HepG2 (cell line): ENCODE data around the gene TSPAN9. TPM values are rescaled to one million over a fixed set of nuclear protein-coding genes. Genes with fewer than 3 reads are reported as not detected.

Experiments used
- ATF4 ChIP-seq, 2 experiments: fragments of 450-650 bp in 1 of 2; sonication (generic) in 1 of 2; formaldehyde crosslinking; IDR thresholded peaks; 2 replicates each; pipeline versions ENCODE4 v1.5.0 to v1.8.0; 2020 to 2022; ENCODE audit warnings: mild to moderate bottlenecking in 1 of 2, missing genetic modification reagents in 1 of 2
- ETV5 ChIP-seq: IDR thresholded peaks from 2 replicates; pipeline ENCODE4 v1.6.1; 2018; ENCODE audit warnings: missing biosample characterization, missing genetic modification reagents, inconsistent platforms, borderline replicate concordance
- FUBP1 ChIP-seq: sonication (generic); formaldehyde crosslinking; IDR thresholded peaks from 2 replicates; pipeline ENCODE4 v1.5.1; 2020; ENCODE audit warnings: missing genetic modification reagents, mild to moderate bottlenecking, borderline replicate concordance
- HDAC6 ChIP-seq: fragments of 200-600 bp; sonication (generic); IDR thresholded peaks from 2 replicates; pipeline ENCODE4 v1.7.0; 2017; ENCODE audit warnings: mild to moderate bottlenecking, antibody characterized with exemption, low read length, low read depth
- HMGXB4 ChIP-seq, 2 experiments: sonication (generic) in 1 of 2; formaldehyde crosslinking in 1 of 2; IDR thresholded peaks; 2 replicates each; pipeline versions ENCODE4 v1.4.0 to v1.6.1; 2018 to 2020; ENCODE audit warnings: missing genetic modification reagents in 2 of 2, borderline replicate concordance in 1 of 2, low read depth in 1 of 2, mild to moderate bottlenecking in 1 of 2, missing biosample characterization in 1 of 2
- HOXA3 ChIP-seq: sonication (generic); formaldehyde crosslinking; IDR thresholded peaks from 2 replicates; pipeline ENCODE4 v1.5.0; 2020; ENCODE audit warnings: missing genetic modification reagents
- PBX3 ChIP-seq: sonication (generic); formaldehyde crosslinking; IDR thresholded peaks from 2 replicates; pipeline ENCODE4 v1.8.1; 2023; ENCODE audit warnings: missing genetic modification reagents, inconsistent platforms, borderline replicate concordance
- TEAD3 ChIP-seq: optimal IDR thresholded peaks from 2 replicates; pipeline ENCODE3; 2016; ENCODE audit warnings: borderline replicate concordance
- TFAP4 ChIP-seq: sonication (generic); IDR thresholded peaks from 2 replicates; pipeline ENCODE4 v1.6.1; 2016; ENCODE audit warnings: low read depth, borderline replicate concordance
- ZFP36L1 ChIP-seq: sonication (generic); formaldehyde crosslinking; IDR thresholded peaks from 2 replicates; pipeline ENCODE4 v1.8.0; 2022; ENCODE audit warnings: mild to moderate bottlenecking, missing genetic modification reagents, moderate library complexity
- ZNF337 ChIP-seq: sonication (generic); formaldehyde crosslinking; IDR thresholded peaks from 2 replicates; pipeline ENCODE4 v1.5.1; 2020; ENCODE audit warnings: missing genetic modification reagents, low read depth, mild to moderate bottlenecking, borderline replicate concordance
- ZSCAN5A ChIP-seq: sonication (generic); formaldehyde crosslinking; IDR thresholded peaks from 2 replicates; pipeline ENCODE4 v1.8.0; 2022; ENCODE audit warnings: mild to moderate bottlenecking, missing genetic modification reagents, borderline replicate concordance
- polyA plus RNA-seq, 8 experiments: library from polyadenylated mRNA; depleted of rRNA in 3 of 8; stranded (reverse) in 7 of 8; unstranded in 1 of 8; fragments of >200 nt; fragmentation: Illumina TruSeq in 4 of 8; extraction: Trizol in 4 of 8; gene quantifications; 2 replicates each; pipeline versions ENCODE4 v1.2.1 to v1.2.3, GENCODE V29; 2011 to 2016; ENCODE audit warnings: low read depth in 4 of 8, missing spikeins in 1 of 8, mixed read lengths in 1 of 8; ENCODE audit not compliant: insufficient read depth in 1 of 8
- total RNA-seq, 5 experiments: library from RNA; depleted of rRNA; stranded (reverse); fragments of >200 nt; fragmentation: Illumina TruSeq; extraction: Trizol; gene quantifications; 2 replicates each; pipeline ENCODE4 v1.2.3, GENCODE V29; 2016; ENCODE audit warnings: low read depth in 1 of 5
- TF ChIP-seq, protein P1 (sequence below): sonication (generic); formaldehyde crosslinking; IDR thresholded peaks from 2 replicates; pipeline ENCODE4 v1.8.1; 2023; ENCODE audit warnings: mild to moderate bottlenecking, missing genetic modification reagents
- TF ChIP-seq, protein P2 (sequence below): sonication (generic); formaldehyde crosslinking; IDR thresholded peaks from 2 replicates; pipeline ENCODE4 v1.5.1; 2020; ENCODE audit warnings: mild to moderate bottlenecking, missing genetic modification reagents, moderate library complexity

The TSPAN9 gene
- total and polyA plus RNA-seq, 2 of the 13 experiments (the other 11 are each of a cell fraction or from before 2014, with no cell fraction given), result 18.1 to 42.3 TPM

GRCh38 chr12:3071107-3071506, 6.1 kb upstream of the TSPAN9 start (continued):
- TF ChIP-seq FUBP1 (CRISPR knock-in tag), result no peak
- TF ChIP-seq ZSCAN5A, result no peak
- no peak for TF ChIP-seq HDAC6
- TF ChIP-seq TEAD3 (CRISPR knock-in tag), result peak; percentile 69
- peak; percentile 62; the same call in 1 of the 2 replicates for TF ChIP-seq TFAP4
- TF ChIP-seq ZFP36L1, result no peak
- TF ChIP-seq HOXA3 (CRISPR knock-in tag), result no peak
- TF ChIP-seq, protein P1, sequence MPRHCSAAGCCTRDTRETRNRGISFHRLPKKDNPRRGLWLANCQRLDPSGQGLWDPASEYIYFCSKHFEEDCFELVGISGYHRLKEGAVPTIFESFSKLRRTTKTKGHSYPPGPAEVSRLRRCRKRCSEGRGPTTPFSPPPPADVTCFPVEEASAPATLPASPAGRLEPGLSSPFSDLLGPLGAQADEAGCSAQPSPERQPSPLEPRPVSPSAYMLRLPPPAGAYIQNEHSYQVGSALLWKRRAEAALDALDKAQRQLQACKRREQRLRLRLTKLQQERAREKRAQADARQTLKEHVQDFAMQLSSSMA (CRISPR knock-in tag), result no peak
- TF ChIP-seq, protein P2, sequence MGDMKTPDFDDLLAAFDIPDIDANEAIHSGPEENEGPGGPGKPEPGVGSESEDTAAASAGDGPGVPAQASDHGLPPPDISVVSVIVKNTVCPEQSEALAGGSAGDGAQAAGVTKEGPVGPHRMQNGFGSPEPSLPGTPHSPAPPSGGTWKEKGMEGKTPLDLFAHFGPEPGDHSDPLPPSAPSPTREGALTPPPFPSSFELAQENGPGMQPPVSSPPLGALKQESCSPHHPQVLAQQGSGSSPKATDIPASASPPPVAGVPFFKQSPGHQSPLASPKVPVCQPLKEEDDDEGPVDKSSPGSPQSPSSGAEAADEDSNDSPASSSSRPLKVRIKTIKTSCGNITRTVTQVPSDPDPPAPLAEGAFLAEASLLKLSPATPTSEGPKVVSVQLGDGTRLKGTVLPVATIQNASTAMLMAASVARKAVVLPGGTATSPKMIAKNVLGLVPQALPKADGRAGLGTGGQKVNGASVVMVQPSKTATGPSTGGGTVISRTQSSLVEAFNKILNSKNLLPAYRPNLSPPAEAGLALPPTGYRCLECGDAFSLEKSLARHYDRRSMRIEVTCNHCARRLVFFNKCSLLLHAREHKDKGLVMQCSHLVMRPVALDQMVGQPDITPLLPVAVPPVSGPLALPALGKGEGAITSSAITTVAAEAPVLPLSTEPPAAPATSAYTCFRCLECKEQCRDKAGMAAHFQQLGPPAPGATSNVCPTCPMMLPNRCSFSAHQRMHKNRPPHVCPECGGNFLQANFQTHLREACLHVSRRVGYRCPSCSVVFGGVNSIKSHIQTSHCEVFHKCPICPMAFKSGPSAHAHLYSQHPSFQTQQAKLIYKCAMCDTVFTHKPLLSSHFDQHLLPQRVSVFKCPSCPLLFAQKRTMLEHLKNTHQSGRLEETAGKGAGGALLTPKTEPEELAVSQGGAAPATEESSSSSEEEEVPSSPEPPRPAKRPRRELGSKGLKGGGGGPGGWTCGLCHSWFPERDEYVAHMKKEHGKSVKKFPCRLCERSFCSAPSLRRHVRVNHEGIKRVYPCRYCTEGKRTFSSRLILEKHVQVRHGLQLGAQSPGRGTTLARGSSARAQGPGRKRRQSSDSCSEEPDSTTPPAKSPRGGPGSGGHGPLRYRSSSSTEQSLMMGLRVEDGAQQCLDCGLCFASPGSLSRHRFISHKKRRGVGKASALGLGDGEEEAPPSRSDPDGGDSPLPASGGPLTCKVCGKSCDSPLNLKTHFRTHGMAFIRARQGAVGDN (CRISPR knock-in tag), result peak; percentile 17; the same call in 1 of the 2 replicates
- TF ChIP-seq ZNF337 (CRISPR knock-in tag), result no peak
- no peak for TF ChIP-seq ETV5 (CRISPR knock-in tag)
- no peak for TF ChIP-seq PBX3 (CRISPR knock-in tag)
- TF ChIP-seq ATF4 (CRISPR knock-in tag; IDR thresholded peaks at IDR 0.05), result no peak
- no peak for TF ChIP-seq HMGXB4 (CRISPR knock-in tag; IDR thresholded peaks at IDR 0.05; ENCODE audit: borderline replicate concordance in 1 of 2, low read depth in 1 of 2)
